HG02678 (cell line): ENCODE results near the gene CDH22.
A peak's percentile ranks its signal among the peaks of the same experiment; 100 is the strongest.

Experiments
- ATAC-seq: cut with Tn5 transposase; IDR thresholded peaks from one replicate; pipeline ENCODE4 v1.9.1; 2021; ENCODE audit warnings: mild to moderate bottlenecking, moderate library complexity; ENCODE audit not compliant: unreplicated experiment

The CDH22 gene

DNA sequence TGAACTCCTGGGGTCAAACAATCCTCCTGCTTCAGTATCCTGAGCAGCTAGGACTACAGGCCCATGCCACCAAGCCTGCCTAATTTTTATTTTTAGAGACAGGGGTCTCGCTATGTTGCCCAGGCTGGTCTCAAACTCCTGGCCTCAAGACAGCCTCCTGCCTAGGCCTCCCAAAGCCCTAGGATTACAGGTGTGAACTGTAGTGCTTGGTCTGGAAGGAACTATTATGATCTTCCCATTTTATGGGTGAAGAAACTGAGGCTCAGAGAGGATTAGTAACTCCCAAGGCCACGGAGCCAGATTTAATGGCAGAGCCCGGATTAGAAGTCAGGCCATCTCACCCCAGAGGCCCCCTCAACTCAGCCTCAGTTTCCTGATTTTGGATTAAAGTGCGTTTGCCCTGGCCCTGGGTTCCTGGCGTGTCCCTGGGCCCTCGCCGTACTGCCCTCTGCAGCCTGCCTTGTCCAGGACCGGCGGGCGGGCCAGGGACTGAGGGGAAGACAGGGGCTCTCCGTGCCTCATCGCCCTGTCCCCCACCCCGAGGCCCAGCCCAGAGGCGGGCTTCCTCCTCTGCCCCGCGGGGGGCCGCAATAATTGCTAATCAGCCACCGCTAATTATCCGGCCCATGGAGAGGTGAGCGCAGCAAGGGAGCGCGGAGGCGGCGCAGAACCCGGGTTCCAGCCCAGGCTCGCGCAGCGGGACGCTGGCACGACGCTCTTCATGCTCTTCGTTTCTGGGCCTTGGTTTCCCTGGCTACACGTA lies 155.3 kb downstream of the CDH22 start:
- no peak for ATAC-seq

GRCh38 chr20:46151936-46152335 lies 156.4 kb downstream of the CDH22 start:
- ATAC-seq = no peak

GRCh38 chr20:46150943-46151342 lies 157.4 kb downstream of the CDH22 start:
- no peak for ATAC-seq

DNA sequence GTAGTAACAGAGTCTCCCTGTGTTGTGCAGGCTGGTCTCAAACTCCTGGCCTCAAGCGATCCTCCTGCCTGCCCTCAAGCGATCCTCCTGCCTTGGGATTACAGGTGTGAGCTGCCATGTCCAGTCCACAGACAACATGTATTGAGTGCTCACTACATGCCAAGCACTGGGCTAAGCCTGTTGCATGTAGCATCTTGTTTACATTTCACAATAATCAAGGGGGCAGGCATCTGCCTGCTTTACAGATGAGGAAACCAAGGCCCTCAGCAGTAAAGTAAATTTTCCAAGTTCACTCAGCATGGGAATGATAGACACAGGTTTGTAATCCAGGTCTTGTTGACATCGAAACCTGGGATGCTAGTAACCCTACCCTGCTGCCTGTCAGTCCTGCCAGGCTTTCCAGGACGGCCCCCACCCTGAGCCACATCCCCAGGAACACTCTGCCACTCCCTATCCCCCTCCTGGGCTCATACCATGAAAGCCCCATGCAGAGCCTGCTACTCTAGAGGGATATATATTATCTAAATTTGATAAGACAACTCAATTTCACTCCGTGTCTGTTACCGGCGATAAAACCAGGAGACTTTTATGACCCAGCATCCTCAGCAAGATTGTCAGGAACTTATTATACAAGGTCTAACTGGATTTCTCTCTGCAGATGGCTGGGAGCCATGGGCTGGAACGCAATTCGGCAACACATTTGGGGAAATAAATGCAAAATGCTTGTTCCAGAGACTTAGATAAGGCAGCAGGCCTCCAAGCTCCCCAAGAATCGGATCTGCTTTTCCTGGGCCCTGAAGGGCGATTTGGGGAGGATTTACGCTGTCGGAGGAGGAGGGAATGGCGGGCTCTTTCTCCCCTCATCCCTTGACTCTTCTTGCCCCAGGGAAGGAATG lies 159.7 kb downstream of the CDH22 start:
- no peak for ATAC-seq

DNA sequence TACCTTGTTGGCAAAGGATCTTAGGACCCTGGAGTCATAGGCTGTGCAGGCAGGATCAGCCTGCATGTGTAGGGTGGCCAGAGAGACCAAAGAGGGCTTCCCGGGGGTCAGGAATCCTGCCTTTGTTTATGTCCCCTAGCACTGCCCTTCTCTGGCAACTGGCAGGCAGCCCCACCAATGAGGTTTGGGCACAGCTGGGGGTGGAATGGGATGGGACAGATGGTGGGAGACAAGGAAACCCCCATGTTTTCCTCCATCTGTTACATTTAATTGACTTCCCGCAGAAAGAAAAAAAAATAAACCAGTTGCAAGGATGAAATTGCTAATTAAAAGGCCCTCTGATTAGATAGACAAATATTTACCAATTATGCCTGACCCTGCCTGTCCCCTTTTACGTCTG lies 162.6 kb downstream of the CDH22 start:
- no peak for ATAC-seq

GRCh38 chr20:46144432-46145025 lies 163.8 kb downstream of the CDH22 start:
- no peak for ATAC-seq

- ATAC-seq = no peak
These were observed 166.2 kb downstream of the CDH22 start for GRCh38 chr20:46142124-46142523.

- no peak for ATAC-seq
These were observed 168.3 kb downstream of the CDH22 start for GRCh38 chr20:46139908-46140482.

- ATAC-seq = no peak
These were observed 168.9 kb downstream of the CDH22 start for GRCh38 chr20:46139266-46139889.

GRCh38 chr20:46137816-46138215 lies 170.5 kb downstream of the CDH22 start:
- no peak for ATAC-seq

DNA sequence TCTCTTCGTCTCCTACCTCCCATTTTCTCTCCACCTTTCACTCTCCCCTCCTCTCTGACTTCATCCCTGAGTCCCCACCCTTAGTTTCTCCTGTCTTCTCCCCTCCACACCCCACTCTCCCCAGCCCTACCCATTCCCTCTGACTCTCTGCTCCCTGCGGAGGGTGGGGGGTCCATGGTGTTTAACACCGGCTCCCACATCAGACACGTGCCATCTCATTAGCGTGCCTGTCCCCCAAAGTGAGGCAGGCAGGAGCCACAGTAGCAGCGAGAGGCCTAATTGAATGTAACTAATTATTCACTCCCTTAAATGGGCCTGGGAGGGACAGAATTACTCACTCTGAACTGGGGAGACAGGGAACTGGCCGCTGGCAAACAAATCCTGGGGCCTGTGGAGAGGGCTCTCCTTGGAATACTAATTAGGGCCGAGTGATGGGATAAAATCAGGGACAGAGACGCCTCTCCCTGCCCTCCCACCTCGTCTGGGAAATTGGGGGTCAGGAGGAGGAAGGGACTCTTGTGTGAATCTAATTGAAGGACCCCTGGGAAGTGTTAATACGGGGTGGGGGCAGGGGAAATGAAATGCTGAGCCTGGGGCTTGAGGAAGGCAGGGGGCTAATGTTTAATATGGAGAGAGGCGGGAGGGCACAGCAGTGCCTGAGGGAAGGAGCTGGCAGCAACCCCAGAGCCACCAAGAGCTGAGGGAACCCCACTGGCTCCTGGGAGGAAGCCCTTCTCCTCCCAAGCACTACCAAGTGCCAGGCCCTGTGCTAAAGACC lies 172.3 kb downstream of the CDH22 start:
- ATAC-seq = no peak

- no peak for ATAC-seq
These were observed 173.6 kb downstream of the CDH22 start for GRCh38 chr20:46134716-46135115.

DNA sequence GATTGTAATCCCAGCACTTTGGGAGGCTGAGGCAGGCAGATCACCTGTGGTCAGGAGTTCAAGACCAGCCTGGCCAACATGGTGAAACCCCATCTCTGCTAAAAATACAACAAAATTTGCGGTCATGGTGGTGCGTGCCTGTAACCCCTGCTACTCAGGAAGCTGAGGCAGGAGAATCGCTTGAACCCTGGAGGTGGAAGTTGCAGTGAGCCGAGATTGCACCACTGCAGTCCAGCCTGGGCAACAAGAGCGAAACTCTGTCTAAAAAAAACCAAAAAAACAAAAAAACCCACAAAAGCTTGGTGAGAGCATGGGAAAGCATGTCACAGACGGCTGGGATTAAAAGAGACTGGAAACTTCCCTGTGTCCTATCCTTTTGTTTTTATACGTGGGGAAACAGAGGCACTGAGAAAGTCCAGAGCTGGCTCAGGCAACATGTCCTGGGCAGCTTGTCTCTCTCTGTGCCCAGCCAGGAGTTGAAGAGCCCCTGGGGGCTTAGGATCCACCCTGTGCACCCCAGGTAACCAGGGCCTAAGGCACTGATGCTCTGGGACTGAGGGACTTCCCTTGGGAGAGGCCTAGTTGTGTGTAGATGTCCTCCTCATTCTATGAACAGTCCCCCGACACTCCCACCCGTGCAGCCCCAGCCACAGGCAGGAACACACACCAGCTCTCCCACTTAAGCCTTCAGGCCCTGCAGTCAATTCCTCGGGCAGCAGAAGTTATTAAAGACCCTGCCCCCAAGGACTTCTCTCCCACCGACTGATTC lies 174.2 kb downstream of the CDH22 start:
- no peak for ATAC-seq

DNA sequence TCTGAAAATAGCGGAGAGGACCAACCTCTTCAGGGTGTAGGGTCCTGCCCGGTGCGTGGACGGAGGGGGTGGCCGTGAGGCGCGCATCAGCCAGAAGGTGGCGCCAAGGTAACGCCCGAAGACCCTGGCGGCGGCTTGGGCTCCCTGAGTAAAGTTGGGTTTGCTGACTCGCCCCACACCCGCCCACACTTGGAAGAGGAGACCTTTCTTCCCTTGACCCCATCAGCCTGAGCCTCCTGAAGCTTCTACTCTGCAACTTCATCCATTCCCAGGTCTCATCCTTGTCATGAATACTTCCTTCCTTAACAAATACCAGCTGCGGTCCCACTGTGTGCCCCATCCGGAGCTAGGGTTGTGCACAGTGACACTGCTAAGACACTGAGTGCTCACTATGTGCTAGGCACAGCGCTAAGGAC lies 175.6 kb downstream of the CDH22 start:
- peak; percentile 59 for ATAC-seq

GRCh38 chr20:46131396-46131795 lies 176.9 kb downstream of the CDH22 start:
- ATAC-seq = no peak

GRCh38 chr20:46130534-46130933 lies 177.8 kb downstream of the CDH22 start:
- ATAC-seq = no peak

DNA sequence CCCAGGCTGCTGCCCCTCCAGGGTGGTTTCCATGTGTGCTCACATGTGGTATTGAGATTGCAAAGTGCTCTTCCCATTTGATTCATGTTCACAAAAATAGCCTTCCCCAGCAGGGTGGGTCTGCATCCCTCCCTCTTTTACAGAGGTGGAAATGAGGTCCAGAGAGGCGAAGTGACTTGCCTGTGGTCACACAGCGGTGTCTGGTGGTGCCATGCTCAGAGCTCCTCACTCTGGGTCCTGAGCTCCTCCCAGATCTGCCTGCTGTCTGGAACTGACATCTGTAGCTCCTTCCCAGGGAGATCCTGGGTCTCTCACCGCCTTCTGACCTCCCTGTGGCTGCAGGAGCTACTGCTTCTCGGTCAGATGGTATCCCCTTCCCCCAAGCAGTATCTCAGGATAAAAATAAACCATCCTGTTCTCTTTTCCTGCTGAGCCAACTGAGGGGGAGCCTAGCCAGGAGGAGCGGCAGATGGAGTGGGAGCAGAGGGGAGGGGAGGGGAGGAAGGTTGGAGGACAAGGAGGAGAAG lies 178.3 kb downstream of the CDH22 start:
- no peak for ATAC-seq

- ATAC-seq = no peak
These were observed 179.8 kb downstream of the CDH22 start for GRCh38 chr20:46128310-46129151.
